IMR-90 (cell line): Measurements from ENCODE around the gene TTC7B. TPM values are rescaled to one million over a fixed set of nuclear protein-coding genes. Genes with fewer than 3 reads are reported as not detected.

Source experiments
- ATAC-seq: fragments of 200-7000 bp; cut with Tn5 transposase; 2 replicates; pipeline ENCODE4 v1.9.1; 2020; ENCODE audit warnings: low read depth, mild to moderate bottlenecking, moderate library complexity
- BruUV-seq: library from RNA; stranded (reverse); fragments of 400-500 nt; replicated peaks from 2 replicates; lab custom pipeline; 2021; lab: Mats Ljungman, UMichigan
- CTCF ChIA-PET: fragments of 300-600 bp; formaldehyde crosslinking; extraction: SDS; loops from one replicate; lab custom pipeline; 2021; ENCODE audit warnings: antibody characterized with exemption; lab: Yijun Ruan, JAX
- POLR2A ChIA-PET: fragments of 300-600 bp; sonication (Branson Sonifier 250); formaldehyde crosslinking; loops from one replicate; lab custom pipeline; 2022; ENCODE audit warnings: antibody characterized with exemption; ENCODE audit not compliant: unreplicated experiment; lab: Charles Lee
- DNase-seq: peaks from one replicate; pipeline ENCODE4 v3.0.0; 2013
- H2AFZ ChIP-seq: replicated peaks from 2 replicates; pipeline ENCODE3; 2013; ENCODE audit warnings: low read length, mild to moderate bottlenecking; ENCODE audit not compliant: poor library complexity
- H2AK5ac ChIP-seq: 2 replicates; pipeline ENCODE4 v1.6.1; 2013; ENCODE audit warnings: low read depth, low read length, inconsistent platforms
- H2AK9ac ChIP-seq: replicated peaks from 2 replicates; pipeline ENCODE3; 2013; ENCODE audit warnings: mild to moderate bottlenecking, low read depth, low read length, moderate library complexity; ENCODE audit not compliant: poor library complexity
- H2BK120ac ChIP-seq: 2 replicates; pipeline ENCODE4 v1.6.1; 2013; ENCODE audit warnings: low read depth, low read length, inconsistent platforms
- H2BK15ac ChIP-seq: 3 replicates; pipeline ENCODE4 v1.6.1; 2013; ENCODE audit warnings: low read depth, low read length, inconsistent platforms
- H2BK20ac ChIP-seq: 2 replicates; pipeline ENCODE4 v1.6.1; 2013; ENCODE audit warnings: low read depth, mild to moderate bottlenecking, inconsistent platforms, low read length, moderate library complexity
- H2BK5ac ChIP-seq: 2 replicates; pipeline ENCODE4 v1.6.1; 2013; ENCODE audit warnings: mild to moderate bottlenecking, low read depth, low read length, inconsistent platforms; ENCODE audit not compliant: poor library complexity, severe bottlenecking
- H3K14ac ChIP-seq: replicated peaks from 2 replicates; pipeline ENCODE4 v1.6.1; 2013; ENCODE audit warnings: low read depth, low read length, inconsistent platforms
- H3K18ac ChIP-seq: 2 replicates; pipeline ENCODE4 v1.6.1; 2013; ENCODE audit warnings: low read depth, low read length, control low read depth
- H3K23ac ChIP-seq: 2 replicates; pipeline ENCODE4 v1.6.1; 2013; ENCODE audit warnings: low read depth, low read length, inconsistent platforms
- H3K27ac ChIP-seq: 2 replicates; pipeline ENCODE4 v1.5.1; 2013; ENCODE audit warnings: mild to moderate bottlenecking, control low read depth, low read length; ENCODE audit not compliant: insufficient read depth
- H3K27me3 ChIP-seq: 2 replicates; pipeline ENCODE4 v1.6.1; 2013; ENCODE audit warnings: low read length; ENCODE audit not compliant: control insufficient read depth, insufficient read depth
- H3K36me3 ChIP-seq: 2 replicates; pipeline ENCODE4 v1.6.1; 2013; ENCODE audit warnings: low read length, mixed read lengths; ENCODE audit not compliant: control insufficient read depth, insufficient read depth
- H3K4ac ChIP-seq: 2 replicates; pipeline ENCODE4 v1.6.1; 2013; ENCODE audit warnings: low read depth, low read length, inconsistent platforms
- H3K4me1 ChIP-seq: 2 replicates; pipeline ENCODE4 v1.6.1; 2013; ENCODE audit warnings: low read length, mixed read lengths; ENCODE audit not compliant: control insufficient read depth, insufficient read depth
- H3K4me2 ChIP-seq: 2 replicates; pipeline ENCODE4 v1.6.1; 2013; ENCODE audit warnings: low read depth, mild to moderate bottlenecking, control low read depth, low read length, moderate library complexity
- H3K4me3 ChIP-seq: 2 replicates; pipeline ENCODE4 v1.5.1; 2013; ENCODE audit warnings: low read depth, mild to moderate bottlenecking, control low read depth, low read length, moderate library complexity; ENCODE audit not compliant: insufficient read depth
- H3K56ac ChIP-seq: 2 replicates; pipeline ENCODE4 v1.6.1; 2013; ENCODE audit warnings: low read length, inconsistent platforms; ENCODE audit not compliant: insufficient read depth; ENCODE audit errors: extremely low read depth
- H3K79me1 ChIP-seq, 2 experiments: 2 replicates each; pipeline ENCODE4 v1.6.1; 2013; ENCODE audit warnings: low read length in 2 of 2, inconsistent platforms in 1 of 2, low read depth in 1 of 2
- H3K9ac ChIP-seq: 2 replicates; pipeline ENCODE4 v1.6.1; 2013; ENCODE audit warnings: low read depth, low read length, control low read depth
- H3K9me1 ChIP-seq: 2 replicates; pipeline ENCODE4 v1.6.1; 2013; ENCODE audit warnings: low read length, inconsistent platforms; ENCODE audit not compliant: insufficient read depth
- H3K9me3 ChIP-seq: 2 replicates; pipeline ENCODE4 v1.6.1; 2013; ENCODE audit warnings: low read length; ENCODE audit not compliant: control insufficient read depth, insufficient read depth
- H4K20me1 ChIP-seq: 2 replicates; pipeline ENCODE4 v1.6.1; 2013; ENCODE audit warnings: low read length, inconsistent platforms; ENCODE audit not compliant: insufficient read depth
- H4K5ac ChIP-seq: 2 replicates; pipeline ENCODE4 v1.6.1; 2013; ENCODE audit warnings: mild to moderate bottlenecking, low read depth, low read length, control low read depth
- H4K8ac ChIP-seq, 2 experiments: 2 replicates each; pipeline ENCODE4 v1.6.1; 2013; ENCODE audit warnings: low read depth in 2 of 2, low read length in 2 of 2, control low read depth in 1 of 2, inconsistent platforms in 1 of 2
- H4K91ac ChIP-seq: 2 replicates; pipeline ENCODE4 v1.6.1; 2013; ENCODE audit warnings: low read depth, low read length, inconsistent platforms; ENCODE audit not compliant: insufficient read depth
- BHLHE40 ChIP-seq: fragments of 150-350 bp; IDR thresholded peaks from 2 replicates; pipeline ENCODE4 v1.6.1; 2016; ENCODE audit warnings: mild to moderate bottlenecking, low read depth, low read length
- CEBPB ChIP-seq: IDR thresholded peaks from 2 replicates; pipeline ENCODE4 v1.6.1; 2012; ENCODE audit warnings: low read depth, low read length, improper control_type of control experiment
- CHD1 ChIP-seq: IDR thresholded peaks from 2 replicates; pipeline ENCODE4 v1.6.1; 2012; ENCODE audit warnings: low read depth, low read length, improper control_type of control experiment
- CTCF ChIP-seq: conservative IDR thresholded peaks from 2 replicates; pipeline ENCODE4 v1.5.1; 2012; ENCODE audit warnings: mild to moderate bottlenecking, low read depth, low read length, improper control_type of control experiment
- FOS ChIP-seq: fragments of 150-350 bp; IDR thresholded peaks from 2 replicates; pipeline ENCODE4 v1.6.1; 2016; ENCODE audit warnings: low read depth, low read length
- MXI1 ChIP-seq: IDR thresholded peaks from 2 replicates; pipeline ENCODE4 v1.6.1; 2012; ENCODE audit warnings: low read depth, mild to moderate bottlenecking, low read length, moderate library complexity, borderline replicate concordance
- NFE2L2 ChIP-seq: fragments of 150-350 bp; IDR thresholded peaks from 2 replicates; pipeline ENCODE4 v1.6.1; 2016; ENCODE audit warnings: low read depth, mild to moderate bottlenecking, low read length
- POLR2A ChIP-seq: IDR thresholded peaks from 2 replicates; pipeline ENCODE4 v1.6.1; 2012; ENCODE audit warnings: mild to moderate bottlenecking, low read depth, low read length
- RAD21 ChIP-seq: IDR thresholded peaks from 2 replicates; pipeline ENCODE4 v1.6.1; 2012; ENCODE audit warnings: low read length, improper control_type of control experiment
- SMC3 ChIP-seq: fragments of 150-350 bp; IDR thresholded peaks from 2 replicates; pipeline ENCODE4 v1.6.1; 2016; ENCODE audit warnings: low read depth, mild to moderate bottlenecking, antibody characterized with exemption, low read length, moderate library complexity
- USF2 ChIP-seq: fragments of 150-350 bp; IDR thresholded peaks from 2 replicates; pipeline ENCODE4 v1.6.1; 2017; ENCODE audit warnings: mild to moderate bottlenecking, antibody characterized with exemption, low read length, low read depth
- WGBS, 2 experiments: methylation state at CpG; one replicate each; pipeline versions ENCODE4 v1.1.5 to v1.1.7; 2013; ENCODE audit warnings: missing lambda C conversion rate in 2 of 2; ENCODE audit not compliant: insufficient read length in 1 of 2; ENCODE audit errors: extremely low coverage in 2 of 2; 5-methylcytosine and 5-hydroxymethylcytosine counted together
- dilution Hi-C: fragments of 300-500 bp; cut with HindIII; formaldehyde crosslinking; loops from one replicate; pipeline ENCODE4 v1.14.3; 2018; ENCODE audit warnings: low sequenced_read_pairs; ENCODE audit not compliant: unreplicated experiment
- in situ Hi-C: fragments of 300-500 bp; cut with MboI; formaldehyde crosslinking; loops from 3 replicates; pipeline ENCODE4 v1.14.3; 2019; ENCODE audit warnings: low sequenced_read_pairs, inconsistent platforms, mixed read lengths
- intact Hi-C: fragments of 100-400 bp; cut with micrococcal nuclease; formaldehyde crosslinking; loops from 2 replicates; pipeline ENCODE4 v1.10.0; 2022
- polyA plus RNA-seq, 3 experiments: library from polyadenylated mRNA; depleted of rRNA; stranded (reverse); fragments of >200 nt; gene quantifications; 2 replicates each; pipeline ENCODE4 v1.2.3, GENCODE V29; 2012; ENCODE audit warnings: low replicate concordance in 1 of 3
- total RNA-seq: library from RNA; depleted of rRNA; stranded (reverse); fragments of >200 nt; gene quantifications from 2 replicates; pipeline ENCODE4 v1.2.3, GENCODE V29; 2012

Gene TTC7B
- total and polyA plus RNA-seq, 2 of the 4 experiments (the other 2 are of a cell fraction): 18.1 to 35.3 TPM

GRCh38 chr14:90585106-90585505 is 231.1 kb downstream of the TTC7B start:
- no peak overlapping the region for H2AFZ ChIP-seq
- in situ Hi-C loops (no loop called here), intact Hi-C loops (no loop called here), dilution Hi-C loops (no loop called here)
- no peak overlapping the region for H2BK120ac ChIP-seq
- no peak overlapping the region for H3K14ac ChIP-seq
- no peak overlapping the region for H3K4ac ChIP-seq
- no peak overlapping the region for H3K4me2 ChIP-seq
- no peak overlapping the region for H4K8ac ChIP-seq
- ChIA-PET CTCF (no interaction called here), POLR2A (no interaction called here)
- no peak overlapping the region for H3K23ac ChIP-seq
- no peak overlapping the region for H3K9ac ChIP-seq
- H2BK5ac ChIP-seq: no peak overlapping the region
- H4K20me1 ChIP-seq: no peaks in the 10 kb centered on the region; the same call in 1 of the 2 replicates
- WGBS, 2 experiments: 38% methylated on average over 4 of the region's 8 CpGs; no CpG with 5 or more reads in 1 of the 2 experiments
- H4K5ac ChIP-seq: no peak overlapping the region
- H3K36me3 ChIP-seq: peaks cover 4% of the 10 kb centered on the region; the same call in 1 of the 2 replicates
- no peaks in the 10 kb centered on the region for H3K9me3 ChIP-seq
- no peaks in the 10 kb centered on the region for H3K27me3 ChIP-seq
- H2AK5ac ChIP-seq: no peak overlapping the region
- no peak overlapping the region for H3K56ac ChIP-seq
- H4K91ac ChIP-seq: no peak overlapping the region
- H3K4me3 ChIP-seq: no peak overlapping the region
- BruUV-seq: no TSS peak
- no peak overlapping the region for H3K27ac ChIP-seq
- H3K9me1 ChIP-seq: no peaks in the 10 kb centered on the region; the same call in 1 of the 2 replicates
- H3K18ac ChIP-seq: no peak overlapping the region
- no peaks in the 10 kb centered on the region; the same call in 1 of the 2 replicates for H3K4me1 ChIP-seq
- TF ChIP-seq CTCF: no peak
- no peak for TF ChIP-seq CHD1
- TF ChIP-seq MXI1: no peak
- no peak for TF ChIP-seq CEBPB
- TF ChIP-seq RAD21: no peak
- TF ChIP-seq POLR2A: no peak
- TF ChIP-seq USF2: no peak
- no peak for TF ChIP-seq NFE2L2
- no peak for TF ChIP-seq BHLHE40
- no peak for TF ChIP-seq SMC3
- no peak for TF ChIP-seq FOS
- H3K79me1 ChIP-seq: no peaks in the 10 kb centered on the region
- DNase-seq (no peak), ATAC-seq (no peak)
- no peak overlapping the region for H2AK9ac ChIP-seq
- no peak overlapping the region for H2BK15ac ChIP-seq
- no peak overlapping the region for H2BK20ac ChIP-seq
